ENCODE data around the gene RABL6.

RABL6 gene

GRCh38 chr9:136847826-136848392, 40.2 kb downstream of the RABL6 start:
- H3K27me3 ChIP-seq (replicated peaks): peaks cover 15% of the 10 kb centered on the region
- peak overlapping the region; percentile 79 for H3K4me3 ChIP-seq (ENCODE audit: low read depth, low read length)
- DNase-seq: peak; percentile 63
- H3K36me3 ChIP-seq (replicated peaks): peaks cover 17% of the 10 kb centered on the region
- no peak overlapping the region for H3K27ac ChIP-seq
- TF ChIP-seq, protein P1, sequence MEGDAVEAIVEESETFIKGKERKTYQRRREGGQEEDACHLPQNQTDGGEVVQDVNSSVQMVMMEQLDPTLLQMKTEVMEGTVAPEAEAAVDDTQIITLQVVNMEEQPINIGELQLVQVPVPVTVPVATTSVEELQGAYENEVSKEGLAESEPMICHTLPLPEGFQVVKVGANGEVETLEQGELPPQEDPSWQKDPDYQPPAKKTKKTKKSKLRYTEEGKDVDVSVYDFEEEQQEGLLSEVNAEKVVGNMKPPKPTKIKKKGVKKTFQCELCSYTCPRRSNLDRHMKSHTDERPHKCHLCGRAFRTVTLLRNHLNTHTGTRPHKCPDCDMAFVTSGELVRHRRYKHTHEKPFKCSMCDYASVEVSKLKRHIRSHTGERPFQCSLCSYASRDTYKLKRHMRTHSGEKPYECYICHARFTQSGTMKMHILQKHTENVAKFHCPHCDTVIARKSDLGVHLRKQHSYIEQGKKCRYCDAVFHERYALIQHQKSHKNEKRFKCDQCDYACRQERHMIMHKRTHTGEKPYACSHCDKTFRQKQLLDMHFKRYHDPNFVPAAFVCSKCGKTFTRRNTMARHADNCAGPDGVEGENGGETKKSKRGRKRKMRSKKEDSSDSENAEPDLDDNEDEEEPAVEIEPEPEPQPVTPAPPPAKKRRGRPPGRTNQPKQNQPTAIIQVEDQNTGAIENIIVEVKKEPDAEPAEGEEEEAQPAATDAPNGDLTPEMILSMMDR (IDR thresholded peaks at IDR 0.05; ENCODE audit: low read depth, low read length, missing control alignments): no peak
- in situ Hi-C loops (cut with HindIII; ENCODE audit: low pct_ligation_motif_present, low sequenced_read_pairs): no loop called here

GRCh38 chr9:136848393-136849037, 40.8 kb downstream of the RABL6 start:
- Histone ChIP-seq H3K4me3 (ENCODE audit: low read depth, low read length) (peak overlapping the region; percentile 79), H3K27me3 (replicated peaks) (peaks cover 15% of the 10 kb centered on the region), H3K36me3 (replicated peaks) (peaks cover 17% of the 10 kb centered on the region), H3K27ac (peak overlapping the region; percentile 17)
- no peak for DNase-seq
- in situ Hi-C loops (cut with HindIII; ENCODE audit: low pct_ligation_motif_present, low sequenced_read_pairs): no loop called here
- TF ChIP-seq, protein P1 (IDR thresholded peaks at IDR 0.05; ENCODE audit: low read depth, low read length, missing control alignments): no peak

- H3K4me3 ChIP-seq (ENCODE audit: low read depth, low read length): peak within 1 kb of the TSS; percentile 79
- TF ChIP-seq, protein P1 (IDR thresholded peaks at IDR 0.05; ENCODE audit: low read depth, low read length, missing control alignments): no peak
- in situ Hi-C loops (cut with HindIII; ENCODE audit: low pct_ligation_motif_present, low sequenced_read_pairs): no loop called here
- H3K27ac ChIP-seq: peak within 1 kb of the TSS; percentile 74
- peaks cover 17% of the 10 kb centered on the region for H3K36me3 ChIP-seq (replicated peaks)
- H3K27me3 ChIP-seq (replicated peaks): peaks cover 11% of the 10 kb centered on the region
- DNase-seq: peak; percentile 98
Observed at GRCh38 chr9:136849038-136849959, 41.6 kb downstream of the RABL6 start, which contains the start of gene PHPT1. Gene PHPT1 (plus strand): TSS chr9:136849409. CDS start chr9:136849431, 22 bp downstream.

DNA sequence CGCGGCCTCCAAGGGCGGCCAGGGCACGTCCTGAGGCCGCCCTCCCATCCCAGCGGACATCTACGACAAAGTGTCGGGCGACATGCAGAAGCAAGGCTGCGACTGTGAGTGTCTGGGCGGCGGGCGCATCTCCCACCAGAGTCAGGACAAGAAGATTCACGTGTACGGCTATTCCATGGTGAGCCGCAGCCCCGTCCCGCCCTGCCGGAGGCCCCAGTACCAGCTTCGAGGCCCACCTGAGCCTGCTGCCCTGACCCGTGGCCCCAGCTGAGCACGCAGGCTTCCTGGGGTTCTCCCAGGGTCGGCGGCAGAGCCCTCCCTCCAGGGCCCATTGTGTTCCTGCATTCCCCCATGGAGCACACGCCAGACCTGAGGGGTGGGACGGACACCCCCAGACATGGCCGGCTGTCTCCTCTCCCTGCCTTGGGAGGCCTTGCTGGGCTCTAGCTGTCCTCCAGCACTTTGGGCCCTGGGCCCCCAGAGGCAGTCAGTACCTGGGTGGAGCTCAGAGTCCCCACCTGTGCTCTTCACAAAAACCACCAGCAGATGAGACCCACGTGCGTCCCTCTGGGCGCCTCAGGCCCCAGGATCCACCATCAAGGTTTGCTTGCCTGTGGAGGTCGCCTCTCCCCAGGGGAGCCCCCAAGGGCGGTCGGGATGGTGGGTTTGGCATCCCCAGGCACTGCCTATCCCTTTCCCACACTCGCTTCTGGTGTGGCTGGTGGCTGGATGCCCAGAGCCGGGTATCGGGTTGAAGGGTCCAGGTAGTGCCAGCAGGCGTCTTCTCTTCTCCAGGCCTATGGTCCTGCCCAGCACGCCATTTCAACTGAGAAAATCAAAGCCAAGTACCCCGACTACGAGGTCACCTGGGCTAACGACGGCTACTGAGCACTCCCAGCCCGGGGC, 42.5 kb downstream of the RABL6 start:
- peaks cover 17% of the 10 kb centered on the region for H3K36me3 ChIP-seq (replicated peaks)
- H3K27me3 ChIP-seq (replicated peaks): peaks cover 10% of the 10 kb centered on the region
- no peak for DNase-seq
- H3K4me3 ChIP-seq (ENCODE audit: low read depth, low read length): peak overlapping the region; percentile 79
- TF ChIP-seq, protein P1 (IDR thresholded peaks at IDR 0.05; ENCODE audit: low read depth, low read length, missing control alignments): no peak
- in situ Hi-C loops (cut with HindIII; ENCODE audit: low pct_ligation_motif_present, low sequenced_read_pairs): no loop called here
- peak overlapping the region; percentile 31 for H3K27ac ChIP-seq
